HEK293 (cell line): Measurements from ENCODE around the gene MKLN1.

Experiments used
- CTCF ChIA-PET: fragments of 350-600 bp; formaldehyde crosslinking; extraction: SDS; loops from one replicate; lab custom pipeline; 2021; ENCODE audit warnings: antibody characterized with exemption; lab: Yijun Ruan, JAX
- POLR2A ChIA-PET: fragments of 300-600 bp; formaldehyde crosslinking; extraction: SDS; loops from one replicate; lab custom pipeline; 2020; ENCODE audit warnings: antibody characterized with exemption, inconsistent platforms; lab: Yijun Ruan, JAX
- H3K27ac ChIP-seq: fragments of 200-500 bp; sonication (Bioruptor generic); 2 replicates; pipeline ENCODE4 v1.5.1; 2014; ENCODE audit warnings: low read depth, low read length, control low read depth, inconsistent platforms; ENCODE audit errors: extremely low read depth
- H3K36me3 ChIP-seq, 2 experiments: fragments of 200-500 bp in 1 of 2; sonication (Bioruptor generic) in 1 of 2; 1 replicate in 1 of 2; 2 replicates in 1 of 2; pipeline ENCODE4 v1.5.1; 2014 to 2017; ENCODE audit warnings: inconsistent platforms in 2 of 2, low read length in 2 of 2; ENCODE audit not compliant: control insufficient read depth in 2 of 2, insufficient read depth in 1 of 2
- H3K4me1 ChIP-seq: fragments of 200-500 bp; sonication (Bioruptor generic); 2 replicates; pipeline ENCODE4 v1.5.1; 2014; ENCODE audit warnings: mild to moderate bottlenecking, low read length, inconsistent platforms; ENCODE audit not compliant: control insufficient read depth, insufficient read depth
- H3K4me3 ChIP-seq: 2 replicates; pipeline ENCODE4 v1.5.1; 2011; ENCODE audit warnings: low read depth, mild to moderate bottlenecking, control low read depth, low read length, moderate library complexity
- H3K9me3 ChIP-seq: fragments of 200-500 bp; sonication (Bioruptor generic); 2 replicates; pipeline ENCODE4 v1.5.1; 2014; ENCODE audit warnings: low read depth, low read length, inconsistent platforms; ENCODE audit not compliant: control insufficient read depth, insufficient read depth
- KLF16 ChIP-seq: fragments of 450-650 bp; formaldehyde crosslinking; IDR thresholded peaks from 2 replicates; pipeline ENCODE4 v1.5.1; 2017; ENCODE audit warnings: missing biosample characterization, missing genetic modification characterization
- KLF7 ChIP-seq: fragments of 450-650 bp; formaldehyde crosslinking; IDR thresholded peaks from 2 replicates; pipeline ENCODE4 v1.5.1; 2016; ENCODE audit warnings: missing biosample characterization, missing genetic modification characterization, borderline replicate concordance
- TCF7L2 ChIP-seq: IDR thresholded peaks from 2 replicates; pipeline ENCODE4 v1.6.1; 2011; ENCODE audit warnings: low read depth, mild to moderate bottlenecking, inconsistent platforms, low read length, moderate library complexity, borderline replicate concordance
- ZBTB10 ChIP-seq: fragments of 450-650 bp; formaldehyde crosslinking; IDR thresholded peaks from 2 replicates; pipeline ENCODE4 v1.5.1; 2016; ENCODE audit warnings: missing biosample characterization, missing genetic modification characterization
- ZBTB8A ChIP-seq: fragments of 450-650 bp; formaldehyde crosslinking; IDR thresholded peaks from 2 replicates; pipeline ENCODE4 v1.5.1; 2016; ENCODE audit warnings: missing biosample characterization, missing genetic modification characterization
- ZNF157 ChIP-seq: fragments of 450-650 bp; formaldehyde crosslinking; IDR thresholded peaks from 2 replicates; pipeline ENCODE4 v1.5.1; 2016; ENCODE audit warnings: missing biosample characterization, missing genetic modification characterization
- ZNF175 ChIP-seq: fragments of 450-650 bp; formaldehyde crosslinking; IDR thresholded peaks from 2 replicates; pipeline ENCODE4 v1.5.1; 2016; ENCODE audit warnings: missing biosample characterization, missing genetic modification characterization
- ZNF2 ChIP-seq: fragments of 450-650 bp; formaldehyde crosslinking; IDR thresholded peaks from 2 replicates; pipeline ENCODE4 v1.5.1; 2016; ENCODE audit warnings: missing biosample characterization, missing genetic modification characterization
- ZNF221 ChIP-seq: fragments of 450-650 bp; formaldehyde crosslinking; IDR thresholded peaks from 2 replicates; pipeline ENCODE4 v1.5.1; 2017; ENCODE audit warnings: missing biosample characterization, missing genetic modification characterization, borderline replicate concordance
- ZNF223 ChIP-seq: fragments of 450-650 bp; formaldehyde crosslinking; IDR thresholded peaks from 2 replicates; pipeline ENCODE4 v1.5.1; 2016; ENCODE audit warnings: missing biosample characterization, missing genetic modification characterization
- ZNF266 ChIP-seq: fragments of 450-650 bp; formaldehyde crosslinking; IDR thresholded peaks from 2 replicates; pipeline ENCODE4 v1.5.1; 2016; ENCODE audit warnings: missing biosample characterization, missing genetic modification characterization, low read depth
- ZNF521 ChIP-seq: fragments of 450-650 bp; formaldehyde crosslinking; IDR thresholded peaks from 2 replicates; pipeline ENCODE4 v1.5.1; 2017; ENCODE audit warnings: missing biosample characterization, mild to moderate bottlenecking, missing genetic modification characterization
- ZNF548 ChIP-seq: fragments of 450-650 bp; formaldehyde crosslinking; IDR thresholded peaks from 2 replicates; pipeline ENCODE4 v1.5.1; 2016; ENCODE audit warnings: missing biosample characterization, missing genetic modification characterization
- ZNF571 ChIP-seq: fragments of 450-650 bp; formaldehyde crosslinking; IDR thresholded peaks from 2 replicates; pipeline ENCODE4 v1.5.0; 2017; ENCODE audit warnings: missing biosample characterization, missing genetic modification characterization
- ZNF610 ChIP-seq: fragments of 450-650 bp; formaldehyde crosslinking; IDR thresholded peaks from 2 replicates; pipeline ENCODE4 v1.5.1; 2016; ENCODE audit warnings: missing biosample characterization, missing genetic modification characterization, borderline replicate concordance
- ZNF670 ChIP-seq: fragments of 450-650 bp; formaldehyde crosslinking; IDR thresholded peaks from 2 replicates; pipeline ENCODE4 v1.5.1; 2016; ENCODE audit warnings: missing biosample characterization, missing genetic modification characterization, low read depth
- ZNF791 ChIP-seq: fragments of 450-650 bp; formaldehyde crosslinking; IDR thresholded peaks from 2 replicates; pipeline ENCODE4 v1.5.1; 2016; ENCODE audit warnings: missing biosample characterization, missing genetic modification characterization
- ZSCAN18 ChIP-seq: fragments of 450-650 bp; formaldehyde crosslinking; IDR thresholded peaks from 2 replicates; pipeline ENCODE4 v1.5.1; 2016; ENCODE audit warnings: missing biosample characterization, missing genetic modification characterization
- ZSCAN30 ChIP-seq: fragments of 450-650 bp; IDR thresholded peaks from 2 replicates; pipeline ENCODE4 v1.5.1; 2018; ENCODE audit warnings: missing biosample characterization, mild to moderate bottlenecking, missing genetic modification characterization, moderate library complexity
- TF ChIP-seq, protein P1 (sequence below): fragments of 450-650 bp; formaldehyde crosslinking; IDR thresholded peaks from 2 replicates; pipeline ENCODE4 v1.5.1; 2016; ENCODE audit warnings: missing biosample characterization, missing genetic modification characterization
- TF ChIP-seq, protein P2 (sequence below): fragments of 450-650 bp; formaldehyde crosslinking; IDR thresholded peaks from 2 replicates; pipeline ENCODE4 v1.5.1; 2017; ENCODE audit warnings: missing biosample characterization, missing genetic modification characterization

Gene MKLN1

GRCh38 chr7:131536361-131536849 is 208.7 kb downstream of the MKLN1 start:
- ChIA-PET CTCF (interaction anchor here (0.8 to 5.7 kb wide), 3 partner anchors 10 to 90 kb away, joined by 5 to 39 read pairs (median 6); no protein-coding TSS in a partner anchor), POLR2A (no interaction called here)
- no peak overlapping the region for H3K27ac ChIP-seq
- H3K9me3 ChIP-seq = no peaks in the 10 kb centered on the region
- no peaks in the 10 kb centered on the region for H3K4me1 ChIP-seq
- no peaks in the 10 kb centered on the region for H3K36me3 ChIP-seq
- no peak for TF ChIP-seq ZNF157
- TF ChIP-seq KLF7 (tag by site-specific recombination) = no peak
- TF ChIP-seq KLF16 (tag by site-specific recombination) = no peak
- TF ChIP-seq ZNF548 = no peak
- TF ChIP-seq, protein P1, sequence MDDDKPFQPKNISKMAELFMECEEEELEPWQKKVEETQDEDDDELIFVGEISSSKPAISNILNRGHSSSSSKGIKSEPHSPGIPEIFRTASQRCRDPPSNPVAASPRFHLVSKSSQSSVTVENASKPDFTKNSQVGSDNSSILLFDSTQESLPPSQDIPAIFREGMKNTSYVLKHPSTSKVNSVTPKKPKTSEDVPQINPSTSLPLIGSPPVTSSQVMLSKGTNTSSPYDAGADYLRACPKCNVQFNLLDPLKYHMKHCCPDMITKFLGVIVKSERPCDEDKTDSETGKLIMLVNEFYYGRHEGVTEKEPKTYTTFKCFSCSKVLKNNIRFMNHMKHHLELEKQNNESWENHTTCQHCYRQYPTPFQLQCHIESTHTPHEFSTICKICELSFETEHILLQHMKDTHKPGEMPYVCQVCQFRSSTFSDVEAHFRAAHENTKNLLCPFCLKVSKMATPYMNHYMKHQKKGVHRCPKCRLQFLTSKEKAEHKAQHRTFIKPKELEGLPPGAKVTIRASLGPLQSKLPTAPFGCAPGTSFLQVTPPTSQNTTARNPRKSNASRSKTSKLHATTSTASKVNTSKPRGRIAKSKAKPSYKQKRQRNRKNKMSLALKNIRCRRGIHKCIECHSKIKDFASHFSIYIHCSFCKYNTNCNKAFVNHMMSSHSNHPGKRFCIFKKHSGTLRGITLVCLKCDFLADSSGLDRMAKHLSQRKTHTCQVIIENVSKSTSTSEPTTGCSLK (tag by site-specific recombination) = no peak
- no peak for TF ChIP-seq ZBTB10 (tag by site-specific recombination)
- no peak for TF ChIP-seq ZBTB8A (tag by site-specific recombination)
- TF ChIP-seq ZNF223 = no peak
- no peak for TF ChIP-seq ZSCAN30
- TF ChIP-seq ZNF521 (tag by site-specific recombination) = no peak
- TF ChIP-seq, all 188 proteins: peak for 0
- no peak overlapping the region for H3K4me3 ChIP-seq

DNA sequence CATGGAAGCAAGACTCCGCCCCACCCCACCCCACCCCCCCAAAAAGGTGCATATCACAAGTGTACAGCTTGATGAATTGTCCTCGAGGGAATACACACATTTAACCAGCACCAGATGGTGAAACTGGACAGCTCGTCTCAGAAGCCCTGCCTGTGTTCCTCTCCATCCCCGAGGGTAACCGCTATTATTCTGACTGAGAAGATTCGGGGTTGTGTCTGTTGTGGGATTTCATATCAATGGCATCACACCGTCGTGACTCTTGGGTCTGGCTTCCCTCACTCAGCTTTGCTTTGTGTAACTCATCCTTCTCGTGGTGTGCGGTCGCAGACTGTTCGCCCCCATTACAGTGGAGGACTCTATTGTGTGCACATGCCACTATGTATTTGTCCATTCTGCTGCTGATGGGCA is 209.9 kb downstream of the MKLN1 start:
- TF ChIP-seq ZNF670 (tag by site-specific recombination) (no peak), ZSCAN18 (no peak), ZNF2 (tag by site-specific recombination) (no peak), ZNF610 (tag by site-specific recombination) (no peak), ZNF521 (tag by site-specific recombination) (no peak), ZNF221 (tag by site-specific recombination) (no peak), ZNF571 (no peak), ZNF175 (tag by site-specific recombination) (no peak), ZNF266 (tag by site-specific recombination) (no peak), TCF7L2 (no peak), ZNF791 (tag by site-specific recombination) (no peak)
- TF ChIP-seq, protein P2, sequence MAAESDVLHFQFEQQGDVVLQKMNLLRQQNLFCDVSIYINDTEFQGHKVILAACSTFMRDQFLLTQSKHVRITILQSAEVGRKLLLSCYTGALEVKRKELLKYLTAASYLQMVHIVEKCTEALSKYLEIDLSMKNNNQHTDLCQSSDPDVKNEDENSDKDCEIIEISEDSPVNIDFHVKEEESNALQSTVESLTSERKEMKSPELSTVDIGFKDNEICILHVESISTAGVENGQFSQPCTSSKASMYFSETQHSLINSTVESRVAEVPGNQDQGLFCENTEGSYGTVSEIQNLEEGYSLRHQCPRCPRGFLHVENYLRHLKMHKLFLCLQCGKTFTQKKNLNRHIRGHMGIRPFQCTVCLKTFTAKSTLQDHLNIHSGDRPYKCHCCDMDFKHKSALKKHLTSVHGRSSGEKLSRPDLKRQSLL (tag by site-specific recombination) = no peak
- POLR2A ChIA-PET = no interaction called here
- Histone ChIP-seq H3K27ac (no peak overlapping the region), H3K4me3 (no peak overlapping the region), H3K9me3 (no peaks in the 10 kb centered on the region), H3K4me1 (no peaks in the 10 kb centered on the region), H3K36me3 (no peaks in the 10 kb centered on the region)
- CTCF ChIA-PET = interaction anchor here (1.2 to 5.7 kb wide), 3 partner anchors 9 to 89 kb away, joined by 5 to 39 read pairs (median 5); no protein-coding TSS in a partner anchor
